Activated CD8-positive, alpha-beta T cell treated with anti-CD3 and anti-CD28 coated beads for 36 hours (primary cell): Measurements from ENCODE around the gene CD300C. TPM values are rescaled to one million over a fixed set of nuclear protein-coding genes. Genes with fewer than 3 reads are reported as not detected.
A peak's percentile ranks its signal among the peaks of the same experiment; 100 is the strongest.

Source experiments
- ATAC-seq: fragments of 200-7000 bp; cut with Tn5 transposase; one replicate; pipeline ENCODE4 v1.10.0; 2021; ENCODE audit warnings: mild to moderate bottlenecking, moderate library complexity
- CTCF ChIA-PET: fragments of 350-600 bp; sonication (Branson Sonifier 250); formaldehyde crosslinking; loops from one replicate; lab custom pipeline; 2021; ENCODE audit warnings: antibody characterized with exemption; lab: Charles Lee
- POLR2A ChIA-PET: fragments of 350-600 bp; sonication (Branson Sonifier 250); formaldehyde crosslinking; loops from one replicate; lab custom pipeline; 2021; ENCODE audit warnings: antibody characterized with exemption; lab: Charles Lee
- DNase-seq: peaks from one replicate; pipeline ENCODE4 v3.0.0-alpha.2; 2020
- H3K27ac Mint-ChIP-seq: one replicate; pipeline ENCODE4 v1.8.0; 2021; ENCODE audit warnings: mild to moderate bottlenecking, mixed read lengths
- H3K27me3 Mint-ChIP-seq: one replicate; pipeline ENCODE4 v1.8.0; 2021; ENCODE audit warnings: mixed read lengths
- H3K36me3 Mint-ChIP-seq: one replicate; pipeline ENCODE4 v1.8.0; 2021; ENCODE audit warnings: low read depth, mixed read lengths
- H3K4me1 Mint-ChIP-seq: one replicate; pipeline ENCODE4 v1.8.0; 2021; ENCODE audit warnings: low read depth, mixed read lengths
- H3K4me3 Mint-ChIP-seq: one replicate; pipeline ENCODE4 v1.8.0; 2021; ENCODE audit warnings: mild to moderate bottlenecking, moderate library complexity, mixed read lengths
- H3K9me3 Mint-ChIP-seq: one replicate; pipeline ENCODE4 v1.8.0; 2021; ENCODE audit warnings: mixed read lengths
- intact Hi-C: fragments of 100-400 bp; cut with micrococcal nuclease; formaldehyde crosslinking; loops from one replicate; pipeline ENCODE4 v1.10.0; 2022
- total RNA-seq, 2 experiments: library from RNA; stranded (reverse); gene quantifications; one replicate each; pipeline ENCODE4 v1.2.3, GENCODE V29; 2021
- TF ChIP-seq, protein P1 (sequence below): fragments of 200-600 bp; IDR thresholded peaks from one replicate; pipeline ENCODE4 v1.8.0; 2022; ENCODE audit warnings: antibody characterized with exemption, mild to moderate bottlenecking

Gene CD300C
- total RNA-seq, 2 experiments from 2014 or later, result not detected

DNA sequence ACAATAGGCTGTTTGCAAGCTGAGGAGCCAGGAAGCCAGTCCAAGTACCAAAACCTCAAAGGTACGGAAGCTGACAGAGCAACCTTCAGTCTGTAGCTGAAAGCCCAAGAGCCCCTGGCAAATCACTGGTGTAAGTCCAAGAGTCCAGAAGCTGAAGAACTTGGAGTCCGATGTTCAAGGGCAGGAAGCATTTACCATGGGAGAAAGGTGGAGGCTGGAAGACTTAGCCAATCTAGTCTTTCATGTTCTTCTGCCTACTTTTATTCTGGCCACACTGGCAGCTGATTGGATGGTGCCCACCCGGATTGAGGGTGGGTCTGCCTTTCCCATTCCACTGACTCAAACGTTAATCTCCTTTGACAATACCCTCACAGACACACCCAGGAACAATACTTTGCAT is 30.0 kb downstream of the CD300C start:
- H3K9me3 Mint-ChIP-seq, result peaks cover 21% of the 10 kb centered on the region
- TF ChIP-seq, protein P1, sequence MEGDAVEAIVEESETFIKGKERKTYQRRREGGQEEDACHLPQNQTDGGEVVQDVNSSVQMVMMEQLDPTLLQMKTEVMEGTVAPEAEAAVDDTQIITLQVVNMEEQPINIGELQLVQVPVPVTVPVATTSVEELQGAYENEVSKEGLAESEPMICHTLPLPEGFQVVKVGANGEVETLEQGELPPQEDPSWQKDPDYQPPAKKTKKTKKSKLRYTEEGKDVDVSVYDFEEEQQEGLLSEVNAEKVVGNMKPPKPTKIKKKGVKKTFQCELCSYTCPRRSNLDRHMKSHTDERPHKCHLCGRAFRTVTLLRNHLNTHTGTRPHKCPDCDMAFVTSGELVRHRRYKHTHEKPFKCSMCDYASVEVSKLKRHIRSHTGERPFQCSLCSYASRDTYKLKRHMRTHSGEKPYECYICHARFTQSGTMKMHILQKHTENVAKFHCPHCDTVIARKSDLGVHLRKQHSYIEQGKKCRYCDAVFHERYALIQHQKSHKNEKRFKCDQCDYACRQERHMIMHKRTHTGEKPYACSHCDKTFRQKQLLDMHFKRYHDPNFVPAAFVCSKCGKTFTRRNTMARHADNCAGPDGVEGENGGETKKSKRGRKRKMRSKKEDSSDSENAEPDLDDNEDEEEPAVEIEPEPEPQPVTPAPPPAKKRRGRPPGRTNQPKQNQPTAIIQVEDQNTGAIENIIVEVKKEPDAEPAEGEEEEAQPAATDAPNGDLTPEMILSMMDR, result no peak
- ATAC-seq (no peak), DNase-seq (no peak)
- intact Hi-C loops, result no loop called here
- H3K27me3 Mint-ChIP-seq, result peaks cover 27% of the 10 kb centered on the region
- no peak overlapping the region for H3K27ac Mint-ChIP-seq
- ChIA-PET CTCF (interaction anchor here (1.2 kb wide), 1 partner anchor 22 kb away, joined by 3 read pairs; no protein-coding TSS in a partner anchor), POLR2A (no interaction called here)
- H3K4me1 Mint-ChIP-seq, result peaks cover 39% of the 10 kb centered on the region
- peaks cover 15% of the 10 kb centered on the region for H3K36me3 Mint-ChIP-seq
- H3K4me3 Mint-ChIP-seq, result no peak overlapping the region

DNA sequence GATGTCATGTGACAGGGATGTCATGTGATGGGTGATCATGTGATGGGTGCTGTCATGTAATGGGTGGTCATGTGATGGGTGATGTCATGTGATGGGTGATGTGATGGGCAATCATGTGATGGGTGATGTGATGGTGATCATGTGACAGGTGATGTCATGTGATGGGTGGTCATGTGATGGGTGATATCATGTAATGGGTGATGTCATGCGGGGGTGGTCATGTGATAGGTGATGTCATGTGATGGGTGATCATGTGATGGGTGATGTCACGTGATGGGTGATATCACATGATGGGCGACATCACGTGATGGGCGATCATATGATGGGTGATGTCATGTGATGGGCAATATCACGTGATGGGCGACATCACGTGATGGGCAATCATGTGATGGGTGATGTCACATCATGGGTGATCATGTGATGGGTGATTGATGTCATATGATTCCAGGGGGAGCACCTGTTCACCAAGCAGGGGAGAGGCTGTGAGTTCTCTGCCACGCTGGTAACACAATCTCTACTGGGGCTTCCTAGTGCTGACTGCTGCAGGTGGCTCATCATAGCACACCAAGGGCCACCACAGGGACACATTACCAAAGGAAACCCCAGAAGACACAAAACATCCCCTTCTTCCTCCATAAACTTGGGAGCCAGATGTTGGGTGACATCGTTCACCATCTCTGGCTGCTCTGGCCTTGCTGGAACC is 31.1 kb downstream of the CD300C start:
- H3K4me1 Mint-ChIP-seq, result peaks cover 31% of the 10 kb centered on the region
- DNase-seq (peak; percentile 83), ATAC-seq (peak; percentile 7)
- CTCF ChIA-PET, result interaction anchor here (1.2 kb wide), 1 partner anchor 21 kb away, joined by 3 read pairs; no protein-coding TSS in a partner anchor
- POLR2A ChIA-PET, result no interaction called here
- H3K4me3 Mint-ChIP-seq, result peak overlapping the region; percentile 75
- TF ChIP-seq, protein P1, result no peak
- peaks cover 24% of the 10 kb centered on the region for H3K27me3 Mint-ChIP-seq
- H3K36me3 Mint-ChIP-seq, result peaks cover 15% of the 10 kb centered on the region
- intact Hi-C loops, result no loop called here
- peaks cover 19% of the 10 kb centered on the region for H3K9me3 Mint-ChIP-seq
- peak overlapping the region; percentile 85 for H3K27ac Mint-ChIP-seq

DNA sequence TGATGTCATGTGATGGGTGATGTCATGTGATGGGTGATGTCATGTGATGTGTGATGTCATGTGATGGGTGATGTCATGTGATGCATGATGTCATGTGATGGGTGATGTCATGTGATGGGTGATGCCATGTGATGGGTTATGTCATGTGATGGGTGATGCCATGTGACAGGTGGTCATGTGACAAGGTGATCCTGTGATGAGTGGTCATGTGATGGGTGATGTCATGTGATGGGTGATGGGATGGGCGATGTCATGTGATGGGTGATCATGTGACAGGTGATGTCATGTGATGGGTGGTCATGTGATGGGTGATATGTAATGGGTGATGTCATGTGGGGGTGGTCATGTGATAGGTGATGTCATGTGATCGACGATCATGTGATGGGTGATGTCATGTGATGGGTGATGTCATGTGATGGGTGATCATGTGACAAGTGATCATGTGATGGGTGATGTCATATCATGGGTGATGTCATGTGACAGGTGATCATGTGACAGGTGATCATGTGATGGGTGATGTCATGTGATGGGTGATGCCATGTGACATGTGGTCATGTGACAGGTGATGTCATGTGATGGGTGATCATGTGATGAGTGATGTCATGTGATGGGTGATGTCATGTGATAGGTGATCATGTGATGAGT is 31.8 kb downstream of the CD300C start:
- intact Hi-C loops, result no loop called here
- TF ChIP-seq, protein P1, result no peak
- peaks cover 24% of the 10 kb centered on the region for H3K27me3 Mint-ChIP-seq
- DNase-seq (peak; percentile 84), ATAC-seq (peak; percentile 14)
- CTCF ChIA-PET, result interaction anchor here (1.6 kb wide), 1 partner anchor 76 kb away, joined by 5 read pairs; no protein-coding TSS in a partner anchor
- peak overlapping the region; percentile 85 for H3K27ac Mint-ChIP-seq
- H3K4me3 Mint-ChIP-seq, result peak overlapping the region; percentile 75
- H3K4me1 Mint-ChIP-seq, result peaks cover 30% of the 10 kb centered on the region
- H3K9me3 Mint-ChIP-seq, result peaks cover 17% of the 10 kb centered on the region
- H3K36me3 Mint-ChIP-seq, result peaks cover 15% of the 10 kb centered on the region
- POLR2A ChIA-PET, result interaction anchor here (0.7 kb wide), 1 partner anchor 309 kb away, joined by 4 read pairs; no protein-coding TSS in a partner anchor

DNA sequence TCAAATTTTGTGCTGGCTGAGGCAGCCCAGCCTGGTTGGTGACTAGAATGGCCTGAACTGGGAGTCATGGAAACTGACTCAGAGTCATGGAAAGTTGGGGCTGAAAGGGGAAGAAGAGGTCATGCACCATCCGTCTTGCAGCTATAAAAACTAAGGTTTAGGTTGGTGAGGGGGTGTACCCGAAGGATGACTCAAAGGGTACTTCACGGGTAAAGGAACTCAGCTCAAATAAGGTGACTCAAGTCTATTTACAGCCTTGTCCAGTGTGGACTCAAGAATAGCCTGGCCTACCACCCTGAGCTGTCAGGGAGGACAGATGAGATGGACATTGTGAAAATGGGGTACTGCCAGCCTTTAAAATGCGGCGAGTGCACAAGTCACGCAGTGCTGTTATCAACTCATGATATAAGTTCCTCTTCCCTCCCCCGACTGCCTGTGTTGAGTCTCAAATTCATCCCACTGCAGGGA is 33.3 kb downstream of the CD300C start:
- peak overlapping the region; percentile 90 for H3K27ac Mint-ChIP-seq
- peaks cover 15% of the 10 kb centered on the region for H3K36me3 Mint-ChIP-seq
- H3K27me3 Mint-ChIP-seq, result peaks cover 24% of the 10 kb centered on the region
- CTCF ChIA-PET, result interaction anchor here (1.2 to 2.4 kb wide), 5 partner anchors 12 to 150 kb away, joined by 3 to 9 read pairs (median 6); partner anchors contain the start of gene BTBD17
- H3K9me3 Mint-ChIP-seq, result peaks cover 14% of the 10 kb centered on the region
- TF ChIP-seq, protein P1, result no peak
- DNase-seq (peak; percentile 82), ATAC-seq (peak; percentile 86)
- H3K4me3 Mint-ChIP-seq, result peak overlapping the region; percentile 36
- intact Hi-C loops, result no loop called here
- POLR2A ChIA-PET, result no interaction called here
- H3K4me1 Mint-ChIP-seq, result peaks cover 30% of the 10 kb centered on the region
